Gastrocnemius medialis (tissue), 4 donors: ENCODE data around the gene MLLT10.

ENCODE experiments used
- CTCF ChIP-seq, 5 experiments: fragments of 450-650 bp in 3 of 5; fragments of 200-600 bp in 2 of 5; sonication (generic) in 2 of 5; IDR thresholded peaks in 4 of 5; conservative IDR thresholded peaks in 1 of 5; 1 replicate in 4 of 5; 2 replicates in 1 of 5; pipeline ENCODE4 v1.5.1; 2016 to 2019; ENCODE audit warnings: antibody characterized with exemption in 5 of 5, mild to moderate bottlenecking in 3 of 5, moderate library complexity in 3 of 5
- POLR2A ChIP-seq, 2 donors: fragments of 450-650 bp; IDR thresholded peaks; one replicate each; pipeline ENCODE4 v1.6.1; 2017; ENCODE audit warnings: antibody characterized with exemption in 2 of 2, mild to moderate bottlenecking in 2 of 2, moderate library complexity in 2 of 2

GRCh38 chr10:21751341-21752310 is 217.6 kb downstream of the MLLT10 start:
- no peak for TF ChIP-seq CTCF (IDR thresholded peaks at IDR 0.05 in 4 of 5, conservative IDR thresholded peaks at IDR 0.05 in 1 of 5)
- TF ChIP-seq POLR2A (IDR thresholded peaks at IDR 0.05) = no peak
